Measurements from ENCODE around the gene LPAR2. TPM values are rescaled to one million over a fixed set of nuclear protein-coding genes. Genes with fewer than 3 reads are reported as not detected.

Gene LPAR2
- polyA plus RNA-seq, 2 of the 4 experiments (the other 2 are of a cell fraction), result 1.5 to 3.8 TPM

DNA sequence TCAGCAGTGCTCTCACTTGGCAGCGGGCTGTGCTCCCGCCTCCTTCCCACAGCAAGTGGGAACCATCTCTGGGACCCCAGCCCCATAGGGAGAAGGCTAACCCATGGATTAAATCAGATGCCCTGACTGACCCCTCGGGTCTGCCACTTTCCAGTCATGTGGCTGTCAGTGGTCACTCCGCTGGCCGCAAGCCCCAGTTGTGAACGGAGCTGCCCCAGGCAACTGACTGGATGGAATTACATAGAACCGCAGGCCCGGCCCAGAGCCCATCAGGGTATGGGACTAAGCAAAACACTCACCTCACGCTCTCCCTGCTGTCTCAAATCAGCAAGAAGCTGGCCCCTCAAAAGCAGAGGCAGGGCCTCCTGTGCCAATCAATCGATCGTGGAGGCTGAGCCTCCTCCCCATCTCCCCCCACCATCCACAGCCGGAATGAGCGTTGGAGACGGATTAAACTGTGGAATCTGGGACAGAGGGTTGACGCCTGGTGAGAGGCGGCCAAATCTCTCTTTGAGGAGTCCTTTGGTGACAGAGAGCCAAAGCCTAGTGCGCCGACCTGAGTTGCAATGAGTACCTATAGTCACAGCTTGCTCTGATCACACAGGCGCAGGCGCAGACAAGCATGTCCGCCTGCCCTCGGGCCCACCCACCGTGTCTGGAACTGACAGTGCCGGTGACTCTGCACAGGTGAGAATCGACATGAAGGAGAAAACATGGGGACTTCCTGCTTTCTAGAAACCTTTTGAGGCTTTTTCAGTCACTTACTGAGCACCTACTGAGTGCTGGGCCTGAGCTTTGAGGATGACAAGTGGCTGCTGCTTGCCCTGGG lies 48.3 kb downstream of the LPAR2 start:
- no peak for TF ChIP-seq HOXA7 (CRISPR knock-in tag; IDR thresholded peaks at IDR 0.05)
- TF ChIP-seq EHMT2 (IDR thresholded peaks at IDR 0.05; ENCODE audit: low read depth), result no peak
- TF ChIP-seq CEBPB (IDR thresholded peaks at IDR 0.05), result no peak
- no peak for TF ChIP-seq ZNF302 (CRISPR knock-in tag; IDR thresholded peaks at IDR 0.05)
- no peak for TF ChIP-seq ESRRA (IDR thresholded peaks at IDR 0.05; ENCODE audit: borderline replicate concordance, low read length)
- no peak for TF ChIP-seq KDM5A (IDR thresholded peaks at IDR 0.05)
- TF ChIP-seq, protein P1, sequence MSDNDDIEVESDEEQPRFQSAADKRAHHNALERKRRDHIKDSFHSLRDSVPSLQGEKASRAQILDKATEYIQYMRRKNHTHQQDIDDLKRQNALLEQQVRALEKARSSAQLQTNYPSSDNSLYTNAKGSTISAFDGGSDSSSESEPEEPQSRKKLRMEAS (IDR thresholded peaks at IDR 0.05), result no peak
- no peak for TF ChIP-seq FOXS1 (CRISPR knock-in tag; IDR thresholded peaks at IDR 0.05)
- ChIA-PET POLR2A (no interaction called here), CTCF (interaction anchor here (1.2 to 2.0 kb wide), 2 partner anchors 11 to 25 kb away, joined by 4 read pairs; no protein-coding TSS in a partner anchor)
- no peak overlapping the region for H3K4me3 ChIP-seq
- ATAC-seq (no peak), FAIRE-seq (no peak), DNase-seq (ENCODE audit: low read depth in 1 of 2, low spot score in 1 of 2) (no peak)
- H3K4me1 ChIP-seq, result no peaks in the 10 kb centered on the region
- H3K9me3 ChIP-seq, result no peaks in the 10 kb centered on the region
- 88% methylated on average over 18 of the region's 25 CpGs for WGBS (ENCODE audit: missing lambda C conversion rate)
- no peak overlapping the region for H3K4me2 ChIP-seq
- H3K27ac ChIP-seq, result no peak overlapping the region

DNA sequence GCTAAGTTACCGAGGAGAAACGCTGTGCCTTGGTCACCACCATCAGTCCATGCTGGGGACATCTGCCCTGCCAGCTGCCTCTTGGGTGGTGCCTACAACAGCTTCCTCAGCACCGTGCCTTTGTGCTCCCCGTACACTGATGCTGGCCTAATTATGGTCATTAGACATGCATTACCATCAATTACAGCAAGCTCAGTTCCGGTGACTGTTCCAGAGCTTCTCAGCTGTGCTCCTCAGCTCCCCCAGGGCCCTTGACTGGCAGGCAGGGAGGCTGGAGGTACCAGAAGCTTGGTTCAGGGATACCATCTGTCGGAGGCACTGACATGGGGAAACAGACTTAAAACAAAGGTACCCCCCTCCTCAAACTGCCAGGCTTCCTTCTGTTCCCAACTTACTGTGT lies 49.8 kb downstream of the LPAR2 start:
- CTCF ChIA-PET, result interaction anchor here (0.7 to 2.0 kb wide), 6 partner anchors 9 to 410 kb away, joined by 3 to 4 read pairs (median 3); no protein-coding TSS in a partner anchor
- TF ChIP-seq HDAC2 (IDR thresholded peaks at IDR 0.05) (no peak), FOXS1 (CRISPR knock-in tag; IDR thresholded peaks at IDR 0.05) (no peak), GATA3 (IDR thresholded peaks at IDR 0.05; ENCODE audit: borderline replicate concordance) (no peak), EHF (CRISPR knock-in tag; IDR thresholded peaks at IDR 0.05) (no peak), FOSB (CRISPR knock-in tag; IDR thresholded peaks at IDR 0.05) (no peak), KDM5A (IDR thresholded peaks at IDR 0.05) (no peak), EP300 (IDR thresholded peaks at IDR 0.05) (no peak), POLR2AphosphoS2 (conservative IDR thresholded peaks at IDR 0.05; ENCODE audit: low read length) (no peak), POLR2A (IDR thresholded peaks at IDR 0.05; ENCODE audit: low read length) (no peak), KDM1A (IDR thresholded peaks at IDR 0.05; ENCODE audit: low read depth) (no peak), TFCP2L1 (CRISPR knock-in tag; IDR thresholded peaks at IDR 0.05) (no peak), ZNF302 (CRISPR knock-in tag; IDR thresholded peaks at IDR 0.05) (no peak), ZSCAN20 (CRISPR knock-in tag; IDR thresholded peaks at IDR 0.05) (no peak), MAFK (IDR thresholded peaks at IDR 0.05; ENCODE audit: partially characterized antibody) (no peak), PHF8 (IDR thresholded peaks at IDR 0.05; ENCODE audit: borderline replicate concordance, low read depth) (no peak), FOSL2 (IDR thresholded peaks at IDR 0.05) (no peak), FOSL2 (CRISPR knock-in tag; IDR thresholded peaks at IDR 0.05) (no peak), NPAS2 (CRISPR knock-in tag; IDR thresholded peaks at IDR 0.05; ENCODE audit: borderline replicate concordance) (no peak), ESRRA (IDR thresholded peaks at IDR 0.05; ENCODE audit: borderline replicate concordance, low read length) (no peak)
- TF ChIP-seq, protein P2, sequence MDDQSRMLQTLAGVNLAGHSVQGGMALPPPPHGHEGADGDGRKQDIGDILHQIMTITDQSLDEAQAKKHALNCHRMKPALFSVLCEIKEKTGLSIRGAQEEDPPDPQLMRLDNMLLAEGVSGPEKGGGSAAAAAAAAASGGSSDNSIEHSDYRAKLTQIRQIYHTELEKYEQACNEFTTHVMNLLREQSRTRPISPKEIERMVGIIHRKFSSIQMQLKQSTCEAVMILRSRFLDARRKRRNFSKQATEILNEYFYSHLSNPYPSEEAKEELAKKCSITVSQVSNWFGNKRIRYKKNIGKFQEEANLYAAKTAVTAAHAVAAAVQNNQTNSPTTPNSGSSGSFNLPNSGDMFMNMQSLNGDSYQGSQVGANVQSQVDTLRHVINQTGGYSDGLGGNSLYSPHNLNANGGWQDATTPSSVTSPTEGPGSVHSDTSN (IDR thresholded peaks at IDR 0.05), result no peak
- no peak for ATAC-seq
- H3K4me1 ChIP-seq, result no peaks in the 10 kb centered on the region
- no peak overlapping the region for H3K4me2 ChIP-seq
- H3K27ac ChIP-seq, result no peak overlapping the region
- WGBS (ENCODE audit: missing lambda C conversion rate), result 89% methylated on average over 6 of the region's 6 CpGs
- DNase-seq (ENCODE audit: low read depth in 1 of 2, low spot score in 1 of 2), result no peak
- H3K4me3 ChIP-seq, result no peak overlapping the region
- POLR2A ChIA-PET, result interaction anchor here (0.7 kb wide), 1 partner anchor 35 kb away, joined by 3 read pairs; no protein-coding TSS in a partner anchor
- no peaks in the 10 kb centered on the region for H3K9me3 ChIP-seq
- no peak for FAIRE-seq

DNA sequence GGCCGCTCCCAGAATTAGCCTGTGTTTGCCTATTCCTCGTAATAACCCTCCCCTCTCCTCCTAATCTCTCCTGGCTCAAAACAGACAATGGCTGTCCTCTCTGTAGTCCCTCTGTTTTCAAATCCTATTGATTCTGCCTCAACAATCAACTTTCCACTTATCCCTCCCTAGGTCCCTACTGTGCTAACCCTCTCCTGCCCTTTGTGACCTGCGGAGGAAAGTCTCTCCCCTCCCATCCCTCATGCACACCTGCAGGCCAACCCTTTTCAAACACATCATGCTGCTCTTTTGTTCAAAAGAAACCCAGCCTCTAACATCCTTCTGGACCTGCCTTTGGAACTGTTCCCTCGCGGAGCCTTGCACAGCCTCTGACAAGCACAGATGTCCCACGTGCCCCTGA lies 52.6 kb downstream of the LPAR2 start:
- Histone ChIP-seq H3K4me2 (no peak overlapping the region), H3K9me3 (no peaks in the 10 kb centered on the region), H3K4me3 (no peak overlapping the region), H3K4me1 (no peaks in the 10 kb centered on the region), H3K27ac (no peak overlapping the region)
- CTCF ChIA-PET, result interaction anchor here (2.0 kb wide), 1 partner anchor 23 kb away, joined by 6 read pairs; no protein-coding TSS in a partner anchor
- no peak for TF ChIP-seq POLR2A (IDR thresholded peaks at IDR 0.05; ENCODE audit: low read length)
- no peak for TF ChIP-seq ZSCAN20 (CRISPR knock-in tag; IDR thresholded peaks at IDR 0.05)
- TF ChIP-seq RFX5 (IDR thresholded peaks at IDR 0.05), result no peak
- no peak for TF ChIP-seq KDM1A (IDR thresholded peaks at IDR 0.05; ENCODE audit: low read depth)
- no peak for TF ChIP-seq EP300 (IDR thresholded peaks at IDR 0.05)
- DNase-seq (ENCODE audit: low read depth in 1 of 2, low spot score in 1 of 2), result no peak
- POLR2A ChIA-PET, result no interaction called here
- ATAC-seq, result no peak
- 91% methylated on average over 6 of the region's 6 CpGs for WGBS (ENCODE audit: missing lambda C conversion rate)
- no peak for FAIRE-seq

Other genes starting within 250 kb of the LPAR2 start
- gene GATAD2A, start 222.5 kb downstream of the LPAR2 start, polyA plus RNA-seq (2011; rRNA removed), result 12.5 and 25.2 TPM in 2 replicates
- gene GATAD2A, start 222.5 kb downstream of the LPAR2 start, polyA plus RNA-seq (2017; fragmentation: RNase III; extraction: RNeasy Plus Mini Kit Qiagen cat#74134 plus additional on column Dnase treatment), result 28.4 to 29.3 TPM (median 28.9 TPM) in 3 replicates
- 1.8 and 2.1 TPM in 2 replicates for gene TSSK6, start 112.7 kb downstream of the LPAR2 start, polyA plus RNA-seq (2011; rRNA removed)
- gene TSSK6, start 112.7 kb downstream of the LPAR2 start, polyA plus RNA-seq (2017; fragmentation: RNase III; extraction: RNeasy Plus Mini Kit Qiagen cat#74134 plus additional on column Dnase treatment), result 0.89 to 1.4 TPM (median 1.1 TPM) in 3 replicates
- 147 and 197 TPM in 2 replicates for gene NDUFA13, start 112.0 kb downstream of the LPAR2 start, polyA plus RNA-seq (2011; rRNA removed)
- gene NDUFA13, start 112.0 kb downstream of the LPAR2 start, polyA plus RNA-seq (2017; fragmentation: RNase III; extraction: RNeasy Plus Mini Kit Qiagen cat#74134 plus additional on column Dnase treatment), result 246 to 271 TPM (median 253 TPM) in 3 replicates
- 2.3 and 3.2 TPM in 2 replicates for gene YJEFN3, start 99.3 kb downstream of the LPAR2 start, polyA plus RNA-seq (2011; rRNA removed)
- gene YJEFN3, start 99.3 kb downstream of the LPAR2 start, polyA plus RNA-seq (2017; fragmentation: RNase III; extraction: RNeasy Plus Mini Kit Qiagen cat#74134 plus additional on column Dnase treatment), result 7.2 to 8.4 TPM (median 7.5 TPM) in 3 replicates
- 0.15 and 0.17 TPM in 2 replicates for gene CILP2, start 90.0 kb downstream of the LPAR2 start, polyA plus RNA-seq (2011; rRNA removed)
- gene CILP2, start 90.0 kb downstream of the LPAR2 start, polyA plus RNA-seq (2017; fragmentation: RNase III; extraction: RNeasy Plus Mini Kit Qiagen cat#74134 plus additional on column Dnase treatment), result 0.15 to 0.17 TPM (median 0.17 TPM) in 3 replicates
- gene PBX4, start 9.5 kb downstream of the LPAR2 start, polyA plus RNA-seq (2011; rRNA removed), result 0.41 and 0.70 TPM in 2 replicates
- 0.90 to 1.6 TPM (median 1.4 TPM) in 3 replicates for gene PBX4, start 9.5 kb downstream of the LPAR2 start, polyA plus RNA-seq (2017; fragmentation: RNase III; extraction: RNeasy Plus Mini Kit Qiagen cat#74134 plus additional on column Dnase treatment)
- 1.4 and 1.5 TPM in 2 replicates for gene GMIP, start 15.4 kb upstream of the LPAR2 start, polyA plus RNA-seq (2011; rRNA removed)
- gene GMIP, start 15.4 kb upstream of the LPAR2 start, polyA plus RNA-seq (2017; fragmentation: RNase III; extraction: RNeasy Plus Mini Kit Qiagen cat#74134 plus additional on column Dnase treatment), result 4.1 to 5.1 TPM (median 4.3 TPM) in 3 replicates
- gene ATP13A1, start 35.5 kb upstream of the LPAR2 start, polyA plus RNA-seq (2011; rRNA removed), result 10.8 and 13.7 TPM in 2 replicates
- gene ATP13A1, start 35.5 kb upstream of the LPAR2 start, polyA plus RNA-seq (2017; fragmentation: RNase III; extraction: RNeasy Plus Mini Kit Qiagen cat#74134 plus additional on column Dnase treatment), result 24.6 to 30.1 TPM (median 29.9 TPM) in 3 replicates
- 5.8 and 7.4 TPM in 2 replicates for gene ZNF101, start 40.6 kb upstream of the LPAR2 start, polyA plus RNA-seq (2011; rRNA removed)
- 4.1 to 5.2 TPM (median 4.9 TPM) in 3 replicates for gene ZNF101, start 40.6 kb upstream of the LPAR2 start, polyA plus RNA-seq (2017; fragmentation: RNase III; extraction: RNeasy Plus Mini Kit Qiagen cat#74134 plus additional on column Dnase treatment)
- gene ZNF14, start 104.9 kb upstream of the LPAR2 start, polyA plus RNA-seq (2011; rRNA removed), result 2.8 and 2.9 TPM in 2 replicates
- gene ZNF14, start 104.9 kb upstream of the LPAR2 start, polyA plus RNA-seq (2017; fragmentation: RNase III; extraction: RNeasy Plus Mini Kit Qiagen cat#74134 plus additional on column Dnase treatment), result 1.6 to 1.8 TPM (median 1.6 TPM) in 3 replicates
- gene ZNF506, start 193.5 kb upstream of the LPAR2 start, polyA plus RNA-seq (2011; rRNA removed), result 0.37 and 0.53 TPM in 2 replicates
- gene ZNF506, start 193.5 kb upstream of the LPAR2 start, polyA plus RNA-seq (2017; fragmentation: RNase III; extraction: RNeasy Plus Mini Kit Qiagen cat#74134 plus additional on column Dnase treatment), result 0.10 to 0.33 TPM (median 0.32 TPM) in 3 replicates
- not detected in 2 replicates for gene ZNF253, start 237.7 kb upstream of the LPAR2 start, polyA plus RNA-seq (2011; rRNA removed)
- gene ZNF253, start 237.7 kb upstream of the LPAR2 start, polyA plus RNA-seq (2017; fragmentation: RNase III; extraction: RNeasy Plus Mini Kit Qiagen cat#74134 plus additional on column Dnase treatment), result not detected in 3 replicates

All from A549 (cell line).